SJSA1 (cell line): ENCODE results near the gene INTS6L. TPM values are rescaled to one million over a fixed set of nuclear protein-coding genes. Genes with fewer than 3 reads are reported as not detected.
"Not testable (repeated sequence)": the region's sequence is repeated elsewhere in the genome, so short reads cannot be mapped to it uniquely, and the experiment has no call there.

Experiments
- DNase-seq, 2 experiments: peaks; one replicate each; pipeline ENCODE4 v3.0.0-alpha.2; 2015 to 2020; ENCODE audit warnings: low spot score in 2 of 2, low read depth in 1 of 2
- H3K27ac ChIP-seq: fragments of 250-450 bp; sonication (Bioruptor Pico); 2 replicates; pipeline ENCODE4 v1.5.1; 2020; ENCODE audit warnings: mild to moderate bottlenecking, moderate library complexity
- H3K27me3 ChIP-seq: fragments of 250-450 bp; sonication (Bioruptor Pico); replicated peaks from 2 replicates; pipeline ENCODE4 v1.5.1; 2020; ENCODE audit warnings: mild to moderate bottlenecking, moderate library complexity
- H3K36me3 ChIP-seq: fragments of 250-450 bp; sonication (Bioruptor Pico); 2 replicates; pipeline ENCODE4 v1.5.1; 2020; ENCODE audit warnings: mild to moderate bottlenecking
- H3K4me1 ChIP-seq: fragments of 250-450 bp; sonication (Bioruptor Pico); replicated peaks from 2 replicates; pipeline ENCODE4 v1.6.1; 2021; ENCODE audit warnings: mild to moderate bottlenecking
- H3K4me3 ChIP-seq: fragments of 250-450 bp; sonication (Bioruptor Pico); 2 replicates; pipeline ENCODE4 v1.5.1; 2020; ENCODE audit warnings: mild to moderate bottlenecking
- H3K9me3 ChIP-seq: fragments of 250-450 bp; sonication (Bioruptor Pico); replicated peaks from 2 replicates; pipeline ENCODE4 v1.5.1; 2020; ENCODE audit warnings: mild to moderate bottlenecking
- total RNA-seq: library from RNA; depleted of rRNA; stranded (reverse); fragments of >200 nt; shearing (Covaris generic); gene quantifications from 2 replicates; pipeline ENCODE4 v1.2.3, GENCODE V29; 2014

The INTS6L gene
- total RNA-seq, 1 experiment from 2014 or later = 4.0 TPM

GRCh38 chrX:135536877-135537276 lies 16.4 kb downstream of the INTS6L start:
- no peaks in the 10 kb centered on the region for H3K27me3 ChIP-seq
- no peaks in the 10 kb centered on the region for H3K36me3 ChIP-seq
- no peaks in the 10 kb centered on the region for H3K9me3 ChIP-seq
- no peaks in the 10 kb centered on the region for H3K4me1 ChIP-seq
- DNase-seq = no peak
- H3K27ac ChIP-seq = no peak overlapping the region
- H3K4me3 ChIP-seq = no peak overlapping the region

GRCh38 chrX:135541351-135541750 lies 20.9 kb downstream of the INTS6L start:
- H3K9me3 ChIP-seq = no peaks in the 10 kb centered on the region
- no peaks in the 10 kb centered on the region for H3K36me3 ChIP-seq
- no peak overlapping the region for H3K4me3 ChIP-seq
- no peaks in the 10 kb centered on the region for H3K27me3 ChIP-seq
- DNase-seq = no peak
- no peak overlapping the region for H3K27ac ChIP-seq
- no peaks in the 10 kb centered on the region for H3K4me1 ChIP-seq

- Histone ChIP-seq H3K36me3 (no peaks in the 10 kb centered on the region), H3K4me1 (no peaks in the 10 kb centered on the region), H3K27me3 (no peaks in the 10 kb centered on the region), H3K27ac (no peak overlapping the region), H3K4me3 (no peak overlapping the region), H3K9me3 (no peaks in the 10 kb centered on the region)
- no peak for DNase-seq
Observed at GRCh38 chrX:135543172-135543571, 22.7 kb downstream of the INTS6L start.

GRCh38 chrX:135543924-135544323 lies 23.5 kb downstream of the INTS6L start:
- no peaks in the 10 kb centered on the region for H3K36me3 ChIP-seq
- H3K27ac ChIP-seq = no peak overlapping the region
- no peaks in the 10 kb centered on the region for H3K27me3 ChIP-seq
- H3K4me3 ChIP-seq = no peak overlapping the region
- H3K9me3 ChIP-seq = no peaks in the 10 kb centered on the region
- no peak for DNase-seq
- H3K4me1 ChIP-seq = no peaks in the 10 kb centered on the region

GRCh38 chrX:135544338-135544948 lies 24.0 kb downstream of the INTS6L start:
- Histone ChIP-seq H3K4me3 (no peak overlapping the region), H3K36me3 (no peaks in the 10 kb centered on the region), H3K27me3 (no peaks in the 10 kb centered on the region), H3K4me1 (no peaks in the 10 kb centered on the region), H3K27ac (no peak overlapping the region), H3K9me3 (no peaks in the 10 kb centered on the region)
- no peak for DNase-seq

- Histone ChIP-seq H3K27ac (no peak overlapping the region), H3K27me3 (no peaks in the 10 kb centered on the region), H3K36me3 (no peaks in the 10 kb centered on the region), H3K9me3 (no peaks in the 10 kb centered on the region), H3K4me3 (no peak overlapping the region), H3K4me1 (no peaks in the 10 kb centered on the region)
- DNase-seq = no peak
Observed at GRCh38 chrX:135547767-135548166, 27.3 kb downstream of the INTS6L start.

- Histone ChIP-seq H3K4me1 (no peaks in the 10 kb centered on the region), H3K9me3 (no peaks in the 10 kb centered on the region), H3K4me3 (no peak overlapping the region), H3K36me3 (no peaks in the 10 kb centered on the region), H3K27ac (no peak overlapping the region), H3K27me3 (no peaks in the 10 kb centered on the region)
- DNase-seq = no peak
Observed at GRCh38 chrX:135549519-135549918, 29.1 kb downstream of the INTS6L start.

GRCh38 chrX:135556055-135556454 lies 35.6 kb downstream of the INTS6L start:
- H3K9me3 ChIP-seq = no peaks in the 10 kb centered on the region
- H3K27me3 ChIP-seq = no peaks in the 10 kb centered on the region
- no peaks in the 10 kb centered on the region for H3K4me1 ChIP-seq
- no peak overlapping the region for H3K27ac ChIP-seq
- H3K36me3 ChIP-seq = no peaks in the 10 kb centered on the region
- DNase-seq = no peak
- H3K4me3 ChIP-seq = no peak overlapping the region

- H3K4me3 ChIP-seq = no peak overlapping the region
- H3K27me3 ChIP-seq = no peaks in the 10 kb centered on the region
- H3K9me3 ChIP-seq = no peaks in the 10 kb centered on the region
- no peaks in the 10 kb centered on the region for H3K4me1 ChIP-seq
- no peaks in the 10 kb centered on the region for H3K36me3 ChIP-seq
- H3K27ac ChIP-seq = no peak overlapping the region
- no peak for DNase-seq
Observed at GRCh38 chrX:135557344-135557743, 36.9 kb downstream of the INTS6L start.

- Histone ChIP-seq H3K9me3 (no peaks in the 10 kb centered on the region), H3K36me3 (no peaks in the 10 kb centered on the region), H3K27me3 (no peaks in the 10 kb centered on the region), H3K4me3 (no peak overlapping the region), H3K4me1 (no peaks in the 10 kb centered on the region), H3K27ac (no peak overlapping the region)
- no peak for DNase-seq
Observed at GRCh38 chrX:135572436-135572835, 52.0 kb downstream of the INTS6L start.

GRCh38 chrX:135581496-135581895 lies 61.0 kb downstream of the INTS6L start:
- H3K36me3 ChIP-seq = no peaks in the 10 kb centered on the region
- H3K27ac ChIP-seq = no peak overlapping the region
- H3K27me3 ChIP-seq = no peaks in the 10 kb centered on the region
- no peak for DNase-seq
- no peaks in the 10 kb centered on the region for H3K4me1 ChIP-seq
- no peak overlapping the region for H3K4me3 ChIP-seq
- no peaks in the 10 kb centered on the region for H3K9me3 ChIP-seq

GRCh38 chrX:135585153-135585552 lies 64.7 kb downstream of the INTS6L start:
- Histone ChIP-seq H3K9me3 (no peaks in the 10 kb centered on the region), H3K4me1 (no peaks in the 10 kb centered on the region), H3K27me3 (no peaks in the 10 kb centered on the region), H3K36me3 (no peaks in the 10 kb centered on the region), H3K27ac (no peak overlapping the region), H3K4me3 (no peak overlapping the region)
- DNase-seq = no peak

GRCh38 chrX:135591871-135592270 lies 71.4 kb downstream of the INTS6L start:
- H3K9me3 ChIP-seq = no peaks in the 10 kb centered on the region
- H3K4me1 ChIP-seq = no peaks in the 10 kb centered on the region
- DNase-seq = no peak

GRCh38 chrX:135594049-135594448 lies 73.6 kb downstream of the INTS6L start:
- H3K27me3 ChIP-seq, H3K36me3 ChIP-seq, H3K9me3 ChIP-seq, H3K27ac ChIP-seq, DNase-seq, H3K4me3 ChIP-seq, H3K4me1 ChIP-seq: not testable (repeated sequence)

More at GRCh38 chrX:135591871-135592270, 71.4 kb downstream of the INTS6L start:
- Histone ChIP-seq H3K27ac (no peak overlapping the region), H3K27me3 (no peaks in the 10 kb centered on the region), H3K36me3 (no peaks in the 10 kb centered on the region), H3K4me3 (no peak overlapping the region)

- H3K27me3 ChIP-seq, H3K36me3 ChIP-seq: not testable (repeated sequence)
Observed at GRCh38 chrX:135594453-135594852, 74.0 kb downstream of the INTS6L start.

More at GRCh38 chrX:135594453-135594852, 74.0 kb downstream of the INTS6L start:
- H3K27ac ChIP-seq, DNase-seq, H3K4me3 ChIP-seq, H3K9me3 ChIP-seq, H3K4me1 ChIP-seq: not testable (repeated sequence)
